Hepatocyte (in vitro differentiated cells): ENCODE results near the gene ERO1B. TPM values are rescaled to one million over a fixed set of nuclear protein-coding genes. Genes with fewer than 3 reads are reported as not detected.

ENCODE experiments used
- DNase-seq: peaks from one replicate; pipeline ENCODE4 v3.0.0-alpha.2; 2016; ENCODE audit warnings: low spot score
- H2AFZ ChIP-seq: fragments of 200-600 bp; sonication (generic); 2 replicates; pipeline ENCODE4 v1.6.0; 2016; ENCODE audit warnings: antibody characterized with exemption, mild to moderate bottlenecking
- H3K27ac ChIP-seq: fragments of 200-600 bp; sonication (generic); 2 replicates; pipeline ENCODE4 v1.5.1; 2016; ENCODE audit warnings: mild to moderate bottlenecking
- H3K27me3 ChIP-seq: fragments of 200-600 bp; sonication (generic); 2 replicates; pipeline ENCODE4 v1.6.1; 2016
- H3K36me3 ChIP-seq: fragments of 200-600 bp; sonication (generic); replicated peaks from 2 replicates; pipeline ENCODE4 v1.5.1; 2016; ENCODE audit warnings: low read depth; ENCODE audit not compliant: insufficient read depth
- H3K4me1 ChIP-seq: fragments of 200-600 bp; sonication (generic); 2 replicates; pipeline ENCODE4 v1.5.1; 2016; ENCODE audit warnings: mild to moderate bottlenecking, moderate library complexity; ENCODE audit not compliant: insufficient read depth
- H3K4me2 ChIP-seq: fragments of 200-600 bp; sonication (generic); 2 replicates; pipeline ENCODE4 v1.6.0; 2016
- H3K4me3 ChIP-seq: fragments of 200-600 bp; sonication (generic); 2 replicates; pipeline ENCODE4 v1.5.1; 2016; ENCODE audit warnings: mild to moderate bottlenecking
- H3K79me2 ChIP-seq: fragments of 200-600 bp; sonication (generic); 2 replicates; pipeline ENCODE4 v1.6.0; 2017; ENCODE audit warnings: mild to moderate bottlenecking
- H3K9me2 ChIP-seq: fragments of 200-600 bp; sonication (generic); replicated peaks from 2 replicates; pipeline ENCODE4 v1.6.0; 2017; ENCODE audit warnings: mild to moderate bottlenecking; ENCODE audit not compliant: insufficient read depth
- H3K9me3 ChIP-seq: fragments of 200-600 bp; sonication (generic); 2 replicates; pipeline ENCODE4 v1.5.1; 2016; ENCODE audit warnings: low read depth, mild to moderate bottlenecking
- H4K20me1 ChIP-seq: fragments of 200-600 bp; sonication (generic); 2 replicates; pipeline ENCODE4 v1.6.0; 2016; ENCODE audit warnings: mild to moderate bottlenecking; ENCODE audit not compliant: insufficient read depth, poor library complexity, severe bottlenecking
- EZH2 ChIP-seq: fragments of 200-600 bp; sonication (generic); IDR thresholded peaks from 2 replicates; pipeline ENCODE4 v1.6.1; 2016; ENCODE audit warnings: antibody characterized with exemption, mild to moderate bottlenecking, borderline replicate concordance
- EZH2phosphoT487 ChIP-seq: fragments of 200-600 bp; sonication (generic); IDR thresholded peaks from one replicate; pipeline ENCODE4 v1.6.1; 2018; ENCODE audit warnings: antibody characterized with exemption, mild to moderate bottlenecking, low read depth, moderate library complexity; ENCODE audit not compliant: unreplicated experiment, severe bottlenecking
- WGBS: methylation state at CpG from one replicate; pipeline ENCODE4 v1.1.6; 2016; ENCODE audit warnings: low lambda C conversion rate; ENCODE audit errors: missing lambda C conversion rate; 5-methylcytosine and 5-hydroxymethylcytosine counted together
- polyA plus RNA-seq: library from polyadenylated mRNA; unstranded; fragments of >200 nt; fragmentation: Nextera tagmentation; extraction: Ambion mirVana; gene quantifications from 2 replicates; pipeline ENCODE4 v1.2.1, GENCODE V29; 2016
- total RNA-seq: library from RNA; depleted of rRNA; stranded (reverse); fragments of >200 nt; gene quantifications from 2 replicates; pipeline ENCODE4 v1.2.3, GENCODE V29; 2014
- TF ChIP-seq, protein P1 (sequence below): fragments of 200-600 bp; sonication (generic); IDR thresholded peaks from 2 replicates; pipeline ENCODE4 v1.5.1; 2016; ENCODE audit warnings: antibody characterized with exemption, mild to moderate bottlenecking; ENCODE audit not compliant: poor library complexity

Gene ERO1B
- total and polyA plus RNA-seq, 2 experiments from 2014 or later, result 3.6 to 5.8 TPM

- Histone ChIP-seq H3K9me3 (no peaks in the 10 kb centered on the region), H3K4me1 (no peaks in the 10 kb centered on the region), H3K36me3 (no peaks in the 10 kb centered on the region), H4K20me1 (no peaks in the 10 kb centered on the region), H2AFZ (peak overlapping the region; percentile 80), H3K4me3 (peak overlapping the region; percentile 64), H3K4me2 (peak overlapping the region; percentile 91), H3K27ac (no peak overlapping the region), H3K27me3 (peaks cover 19% of the 10 kb centered on the region), H3K9me2 (no peaks in the 10 kb centered on the region), H3K79me2 (no peaks in the 10 kb centered on the region)
- TF ChIP-seq, protein P1, sequence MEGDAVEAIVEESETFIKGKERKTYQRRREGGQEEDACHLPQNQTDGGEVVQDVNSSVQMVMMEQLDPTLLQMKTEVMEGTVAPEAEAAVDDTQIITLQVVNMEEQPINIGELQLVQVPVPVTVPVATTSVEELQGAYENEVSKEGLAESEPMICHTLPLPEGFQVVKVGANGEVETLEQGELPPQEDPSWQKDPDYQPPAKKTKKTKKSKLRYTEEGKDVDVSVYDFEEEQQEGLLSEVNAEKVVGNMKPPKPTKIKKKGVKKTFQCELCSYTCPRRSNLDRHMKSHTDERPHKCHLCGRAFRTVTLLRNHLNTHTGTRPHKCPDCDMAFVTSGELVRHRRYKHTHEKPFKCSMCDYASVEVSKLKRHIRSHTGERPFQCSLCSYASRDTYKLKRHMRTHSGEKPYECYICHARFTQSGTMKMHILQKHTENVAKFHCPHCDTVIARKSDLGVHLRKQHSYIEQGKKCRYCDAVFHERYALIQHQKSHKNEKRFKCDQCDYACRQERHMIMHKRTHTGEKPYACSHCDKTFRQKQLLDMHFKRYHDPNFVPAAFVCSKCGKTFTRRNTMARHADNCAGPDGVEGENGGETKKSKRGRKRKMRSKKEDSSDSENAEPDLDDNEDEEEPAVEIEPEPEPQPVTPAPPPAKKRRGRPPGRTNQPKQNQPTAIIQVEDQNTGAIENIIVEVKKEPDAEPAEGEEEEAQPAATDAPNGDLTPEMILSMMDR, result no peak
- TF ChIP-seq EZH2phosphoT487 (no peak), EZH2 (no peak)
- WGBS, result 20% methylated on average over 13 of the region's 13 CpGs
- DNase-seq, result peak; percentile 18
Observed at GRCh38 chr1:236280438-236281197, 1.1 kb downstream of the ERO1B start.

DNA sequence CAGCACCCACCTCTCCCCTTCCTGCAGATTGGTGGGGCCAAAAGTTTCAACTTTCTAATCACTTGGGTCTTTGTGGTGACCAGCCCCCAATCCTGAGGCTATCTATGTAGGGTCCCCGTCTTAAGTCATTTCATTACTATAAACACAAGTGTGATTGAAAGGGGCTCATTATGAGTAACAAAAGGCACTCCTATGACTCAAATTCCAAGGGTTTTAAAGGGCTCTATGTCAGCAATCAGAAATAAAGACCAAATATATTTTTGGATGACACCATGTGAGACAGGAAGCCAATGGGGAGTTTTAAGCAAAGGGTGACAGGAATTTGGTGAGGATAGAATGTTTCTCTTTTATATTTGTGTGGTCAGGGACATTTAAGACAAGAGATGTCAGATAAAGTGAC lies 6.2 kb downstream of the ERO1B start:
- no peak for DNase-seq
- Histone ChIP-seq H3K27ac (no peak overlapping the region), H3K4me2 (no peak overlapping the region), H3K4me1 (no peaks in the 10 kb centered on the region), H2AFZ (no peak overlapping the region), H3K36me3 (no peaks in the 10 kb centered on the region), H3K4me3 (no peak overlapping the region), H3K27me3 (peaks cover under 1% of the 10 kb centered on the region), H3K79me2 (no peaks in the 10 kb centered on the region), H3K9me3 (no peaks in the 10 kb centered on the region), H3K9me2 (no peaks in the 10 kb centered on the region), H4K20me1 (no peaks in the 10 kb centered on the region)
- TF ChIP-seq EZH2phosphoT487 (no peak), EZH2 (no peak)
- TF ChIP-seq, protein P1, result no peak
- WGBS, result 88% methylated on average over 1 of the region's 1 CpG

GRCh38 chr1:236275061-236275460 lies 6.7 kb downstream of the ERO1B start:
- no peaks in the 10 kb centered on the region for H3K9me2 ChIP-seq
- no peaks in the 10 kb centered on the region for H4K20me1 ChIP-seq
- H3K36me3 ChIP-seq, result no peaks in the 10 kb centered on the region
- peaks cover 4% of the 10 kb centered on the region for H3K27me3 ChIP-seq
- no peak for DNase-seq
- H3K79me2 ChIP-seq, result no peaks in the 10 kb centered on the region
- H3K4me3 ChIP-seq, result no peak overlapping the region
- TF ChIP-seq, protein P1, result no peak
- no peak overlapping the region for H3K27ac ChIP-seq
- no peaks in the 10 kb centered on the region for H3K4me1 ChIP-seq
- no peaks in the 10 kb centered on the region for H3K9me3 ChIP-seq
- H2AFZ ChIP-seq, result no peak overlapping the region
- no peak overlapping the region for H3K4me2 ChIP-seq

GRCh38 chr1:236273358-236273757 lies 8.4 kb downstream of the ERO1B start:
- Histone ChIP-seq H3K4me3 (no peak overlapping the region), H3K36me3 (no peaks in the 10 kb centered on the region), H3K27ac (no peak overlapping the region), H3K4me1 (no peaks in the 10 kb centered on the region), H4K20me1 (no peaks in the 10 kb centered on the region), H3K9me3 (no peaks in the 10 kb centered on the region), H3K79me2 (no peaks in the 10 kb centered on the region), H2AFZ (no peak overlapping the region), H3K27me3 (peaks cover 4% of the 10 kb centered on the region), H3K4me2 (no peak overlapping the region), H3K9me2 (no peaks in the 10 kb centered on the region)
- no peak for DNase-seq
- TF ChIP-seq, protein P1, result no peak
- no peak for TF ChIP-seq EZH2phosphoT487
- no peak for TF ChIP-seq EZH2
- 89% methylated on average over 2 of the region's 2 CpGs for WGBS
